GM21360 (cell line): Measurements from ENCODE around the gene CDH13.

ENCODE experiments used
- ATAC-seq: cut with Tn5 transposase; IDR thresholded peaks from one replicate; pipeline ENCODE4 v1.9.1; 2021; ENCODE audit warnings: mild to moderate bottlenecking, moderate library complexity; ENCODE audit not compliant: unreplicated experiment

The CDH13 gene

DNA sequence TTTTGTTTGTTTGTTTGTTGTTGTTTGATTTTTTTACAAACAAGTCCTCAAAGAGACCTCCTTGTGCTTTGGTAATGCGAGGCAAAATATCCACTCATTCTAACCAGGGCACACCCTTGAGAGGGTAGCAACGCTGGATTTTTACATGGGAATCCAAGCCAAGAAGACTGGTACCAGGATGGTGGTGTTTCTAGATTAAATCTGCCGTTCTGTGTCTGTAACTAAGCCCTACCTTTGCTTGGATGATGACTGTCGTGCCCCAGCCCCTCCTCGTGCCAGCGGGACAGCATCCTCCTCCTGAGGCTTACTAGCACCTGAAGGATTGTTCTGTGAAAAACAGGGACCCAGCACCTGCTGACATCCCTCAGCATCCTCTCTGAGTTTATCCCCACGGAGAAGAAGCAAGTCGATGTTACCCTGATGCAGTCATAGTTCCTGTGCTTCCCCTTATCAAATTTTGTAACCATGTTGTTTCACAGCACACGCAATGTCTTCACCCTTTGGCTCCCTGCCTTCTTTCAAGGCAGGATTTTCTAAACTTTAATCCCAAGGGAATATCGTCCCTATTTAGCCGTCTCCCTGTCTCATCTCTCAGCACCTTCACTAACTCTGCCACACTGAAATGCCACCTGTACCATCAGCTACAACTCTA lies 1175.9 kb downstream of the CDH13 start:
- no peak for ATAC-seq

DNA sequence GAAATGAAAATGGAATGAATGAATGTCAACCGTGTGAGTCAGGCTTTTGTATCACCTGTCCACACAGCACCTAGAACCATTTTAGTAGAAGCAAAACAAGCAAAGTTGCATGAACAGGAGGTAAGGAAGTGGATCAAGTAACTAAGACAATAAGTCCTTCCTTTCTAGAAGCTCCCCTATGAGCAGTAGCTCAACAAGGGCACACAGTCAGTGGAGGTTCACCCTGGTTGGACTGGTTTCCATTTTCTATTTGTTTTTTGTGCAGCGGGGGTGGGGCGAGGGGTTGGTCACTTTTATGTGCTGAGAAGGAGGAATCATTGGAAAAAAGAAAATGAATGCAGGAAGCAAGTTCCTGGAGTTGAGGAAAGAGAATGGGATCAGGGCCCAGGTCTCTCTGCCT lies 1177.0 kb downstream of the CDH13 start:
- ATAC-seq = no peak

DNA sequence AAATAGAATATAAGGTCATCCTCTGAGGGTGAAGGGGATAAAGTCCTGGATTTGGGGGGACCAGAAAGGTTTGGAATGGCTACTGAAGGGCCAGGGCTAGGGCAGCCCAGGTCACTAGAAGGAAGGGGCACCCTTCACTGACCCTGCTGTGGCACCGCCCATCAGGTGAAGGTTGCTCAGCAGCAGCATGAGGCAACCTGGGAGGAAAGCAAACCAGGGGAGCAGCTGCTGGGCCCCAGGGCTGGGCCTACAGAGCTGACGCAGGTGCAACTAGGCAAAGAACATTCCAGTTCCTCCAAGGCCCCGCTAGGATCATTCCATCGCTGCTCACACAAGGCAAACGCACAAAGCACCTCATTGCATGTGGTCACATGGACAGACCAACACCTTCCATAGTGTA lies 1177.6 kb downstream of the CDH13 start:
- no peak for ATAC-seq

DNA sequence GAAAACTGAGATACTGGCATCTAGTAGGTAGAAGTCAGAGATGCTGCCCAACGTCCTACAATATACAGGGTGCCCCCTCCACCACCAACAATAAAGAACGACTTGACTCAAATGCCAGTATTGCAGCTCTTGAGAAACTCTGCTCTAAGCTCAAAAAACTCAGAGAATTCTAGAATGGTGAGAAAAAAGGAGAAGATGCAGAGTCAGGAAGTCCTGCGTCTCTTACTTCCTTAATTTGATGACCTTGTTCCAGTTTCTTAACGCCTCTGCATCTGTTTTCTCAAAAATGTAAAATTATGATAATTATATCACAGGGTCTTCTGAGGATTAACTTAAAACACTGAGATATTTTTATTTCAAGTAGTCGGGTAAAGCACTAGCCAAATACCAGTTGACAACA lies 1179.3 kb downstream of the CDH13 start:
- ATAC-seq = no peak

DNA sequence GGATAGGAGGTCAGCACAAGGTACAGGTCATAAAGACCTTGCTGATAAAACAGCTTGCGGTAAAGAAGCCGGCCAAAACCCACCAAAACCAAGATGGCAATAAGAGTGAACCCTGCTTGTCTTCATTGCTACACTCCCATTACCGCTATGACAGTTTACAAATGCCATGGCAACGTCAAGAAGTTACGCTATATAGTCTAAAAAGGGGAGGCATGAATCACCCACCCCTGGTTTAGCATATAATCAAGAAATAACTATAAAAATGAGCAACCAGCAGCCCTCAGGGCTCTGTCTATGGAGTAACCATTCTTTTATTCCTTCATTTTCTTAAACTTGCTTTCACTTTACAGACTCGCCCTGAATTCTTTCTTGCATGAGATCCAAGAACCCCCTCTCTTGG lies 1180.0 kb downstream of the CDH13 start:
- no peak for ATAC-seq

DNA sequence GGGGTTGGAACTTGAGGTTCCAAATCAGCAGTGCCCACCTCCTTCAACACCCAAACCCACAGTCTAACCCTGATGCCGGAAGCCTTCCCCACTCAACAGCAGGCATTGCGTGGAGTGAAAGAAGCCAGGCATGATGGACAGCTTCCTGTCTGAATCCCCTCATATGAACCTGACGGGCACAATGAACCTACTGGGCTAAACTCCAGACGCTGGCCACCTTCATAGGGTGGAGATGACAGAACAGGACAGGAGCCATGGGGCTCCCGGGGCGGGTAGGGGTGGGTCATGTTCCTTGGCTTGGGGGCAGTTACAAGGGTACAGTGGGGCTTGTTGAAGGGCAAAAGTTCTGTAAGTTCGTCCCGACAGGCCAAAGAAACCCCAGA lies 1180.5 kb downstream of the CDH13 start:
- peak; percentile 4 for ATAC-seq

DNA sequence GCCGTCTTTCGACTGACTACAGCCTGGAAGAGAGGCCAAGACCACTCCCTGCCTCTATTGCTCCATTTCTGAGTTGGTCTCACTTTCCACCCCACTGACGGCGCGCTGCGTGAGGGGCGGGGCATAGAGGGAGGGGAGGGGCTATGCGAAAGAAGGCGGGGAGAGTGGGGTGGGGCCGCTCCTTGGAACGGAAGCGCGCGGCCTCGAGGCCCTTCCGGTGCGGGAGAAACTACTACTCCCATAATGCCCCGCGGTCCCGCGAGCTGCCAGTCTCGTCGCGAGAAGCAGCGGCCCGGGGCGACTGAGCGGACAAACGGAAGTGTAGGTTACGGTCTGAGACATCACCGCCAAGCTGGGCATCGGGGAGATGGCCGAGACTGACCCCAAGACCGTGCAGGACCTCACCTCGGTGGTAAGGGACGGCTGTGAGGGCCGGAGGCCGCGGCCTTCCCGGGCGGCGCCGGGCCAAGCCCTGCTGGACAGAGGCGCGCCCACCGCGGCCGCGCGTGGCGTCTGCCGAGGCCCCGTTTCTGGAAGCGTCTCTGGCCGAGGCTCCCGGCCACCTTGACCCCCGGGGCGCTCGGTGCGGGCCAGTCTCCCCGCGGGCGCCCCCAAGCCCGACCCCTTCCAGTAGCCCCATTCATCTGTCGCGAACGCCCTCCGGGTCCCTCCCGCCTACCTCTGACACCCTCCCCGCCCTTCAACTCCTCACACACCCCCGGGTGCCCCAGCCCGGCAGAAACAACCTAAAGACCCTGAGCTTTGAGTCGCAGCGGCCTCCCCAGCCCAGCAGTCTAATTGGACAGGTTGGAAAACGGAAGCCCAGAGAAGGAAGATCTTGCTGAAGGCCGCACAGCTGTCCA lies 1181.2 kb downstream of the CDH13 start, which contains the start of gene HSBP1:
TSS of gene HSBP1 (plus strand) at position 269 of the 863 bp plus-strand sequence. CDS start at position 368, 99 bp downstream.
- ATAC-seq = peak; percentile 95

DNA sequence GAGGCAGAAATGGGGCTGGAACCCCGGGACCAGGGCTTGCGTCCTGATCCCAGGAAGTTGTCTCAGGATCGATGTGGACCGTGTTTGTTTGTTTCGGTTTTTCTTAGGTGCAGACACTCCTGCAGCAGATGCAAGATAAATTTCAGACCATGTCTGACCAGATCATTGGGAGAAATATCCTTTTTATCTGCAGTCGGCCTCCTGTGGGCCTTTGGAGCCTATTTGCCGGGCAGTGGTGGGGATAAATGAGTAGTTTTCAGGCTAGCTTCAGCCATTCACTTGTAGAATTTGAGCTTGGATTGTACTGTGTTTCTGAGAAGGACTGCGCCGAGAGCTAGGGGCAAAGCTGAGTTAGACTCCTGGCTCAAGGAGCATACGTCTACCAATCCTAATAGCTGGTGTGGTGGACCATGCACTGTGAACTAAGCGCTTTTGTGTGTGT lies 1181.8 kb downstream of the CDH13 start:
- ATAC-seq = no peak

DNA sequence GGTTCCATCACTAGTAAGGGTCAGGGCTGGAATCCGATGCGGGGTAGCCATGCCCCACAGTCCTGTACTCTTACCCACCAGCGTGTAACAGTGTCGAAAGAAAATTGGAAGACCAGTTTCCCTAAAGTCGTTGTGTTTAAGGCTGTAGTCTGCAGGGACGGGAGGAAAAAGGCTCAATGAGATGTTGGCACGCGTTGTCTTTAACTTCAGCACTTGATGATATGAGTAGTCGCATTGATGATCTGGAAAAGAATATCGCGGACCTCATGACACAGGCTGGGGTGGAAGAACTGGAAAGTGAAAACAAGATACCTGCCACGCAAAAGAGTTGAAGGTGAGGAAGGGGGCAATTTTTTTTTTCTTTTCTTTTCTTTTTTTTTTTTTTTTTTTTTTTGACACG lies 1182.3 kb downstream of the CDH13 start:
- no peak for ATAC-seq

DNA sequence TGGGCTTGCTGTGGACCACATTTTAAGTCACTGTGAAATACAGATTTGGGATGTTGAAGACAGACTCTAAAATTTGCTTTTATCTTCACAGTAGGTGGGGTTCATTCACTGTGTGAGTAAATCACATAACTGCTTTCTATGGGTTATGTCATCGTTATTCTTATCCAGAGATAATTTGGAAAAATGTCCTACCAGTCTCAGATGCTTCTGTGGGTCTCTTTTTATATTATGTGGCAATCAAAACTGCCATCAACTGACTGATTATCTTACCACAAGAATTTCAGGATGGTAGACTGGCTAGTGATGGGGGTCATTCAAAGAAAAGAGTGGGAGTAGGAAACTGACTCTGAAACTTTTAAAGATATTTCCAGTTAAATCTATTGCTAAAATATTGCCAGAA lies 1184.1 kb downstream of the CDH13 start:
- ATAC-seq = no peak

DNA sequence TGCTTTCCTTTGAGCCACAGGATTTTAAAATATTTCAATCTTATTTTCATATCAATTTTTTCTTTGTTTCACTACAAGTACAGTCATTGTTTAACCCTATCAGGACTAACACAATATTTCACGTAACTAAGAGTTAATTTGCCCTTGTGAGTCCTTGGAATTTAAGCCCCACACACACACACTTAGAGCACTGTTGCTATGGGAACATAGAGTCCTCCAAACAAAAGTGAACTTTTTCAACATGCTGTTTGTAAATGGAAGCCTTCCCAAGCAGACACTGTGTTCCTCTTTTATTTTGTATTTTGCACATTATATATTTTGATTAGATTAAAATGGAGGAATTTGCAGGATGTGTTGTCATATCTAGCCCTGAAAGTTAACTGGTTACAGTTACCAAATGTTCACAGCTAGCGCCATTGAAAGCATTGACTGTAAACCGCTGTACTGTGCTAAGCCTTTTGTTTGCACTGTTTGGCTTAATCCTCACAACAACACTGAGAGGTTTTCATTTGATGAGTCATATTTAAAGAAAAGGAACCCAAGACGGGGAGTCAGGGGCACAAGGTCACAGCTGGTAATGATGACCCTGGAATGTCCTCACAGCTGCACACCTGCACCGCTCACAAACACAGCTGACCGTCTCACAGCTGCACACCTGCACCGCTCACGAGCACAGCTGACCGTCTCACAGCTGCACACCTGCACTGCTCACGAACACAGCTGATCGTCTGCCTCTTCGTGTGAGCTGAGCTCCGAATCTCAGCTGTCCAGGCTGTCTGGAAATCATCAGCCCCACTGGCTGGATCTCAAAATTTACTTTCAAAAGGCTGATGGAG lies 1187.3 kb downstream of the CDH13 start:
- no peak for ATAC-seq

DNA sequence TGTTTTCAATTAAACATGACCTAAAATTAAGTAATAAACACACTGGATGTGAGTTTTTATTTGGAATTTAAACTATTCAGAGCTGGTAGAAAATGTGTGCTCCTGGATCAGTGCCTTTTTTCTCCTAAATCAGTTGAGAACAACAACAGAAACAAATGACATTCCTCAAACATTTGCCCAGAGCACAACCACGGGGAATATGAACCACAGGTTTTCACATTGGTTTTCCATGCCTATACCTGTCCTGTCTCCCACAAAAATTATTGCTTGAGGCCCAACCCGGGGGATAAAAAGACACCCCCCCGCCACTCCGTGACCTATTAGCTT lies 1187.9 kb downstream of the CDH13 start:
- no peak for ATAC-seq

DNA sequence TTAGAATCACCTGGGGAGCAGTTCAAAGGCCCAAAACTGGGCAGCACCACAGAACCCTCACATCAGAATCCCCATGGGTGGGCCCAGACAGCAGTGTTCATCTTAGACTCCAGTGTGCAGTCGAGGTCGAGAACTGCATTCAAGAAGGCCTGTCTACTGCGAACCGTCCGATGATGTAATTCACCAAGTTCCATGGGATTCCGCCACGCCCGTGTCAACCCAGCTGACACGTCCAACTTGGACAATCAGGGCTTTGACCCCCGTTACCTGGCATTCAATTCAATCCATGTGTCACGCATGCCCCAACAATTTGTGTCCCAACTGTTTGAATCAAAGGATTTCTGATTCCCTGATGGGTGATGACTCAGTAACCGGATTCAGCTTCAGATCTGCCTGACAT lies 1190.3 kb downstream of the CDH13 start:
- no peak for ATAC-seq

DNA sequence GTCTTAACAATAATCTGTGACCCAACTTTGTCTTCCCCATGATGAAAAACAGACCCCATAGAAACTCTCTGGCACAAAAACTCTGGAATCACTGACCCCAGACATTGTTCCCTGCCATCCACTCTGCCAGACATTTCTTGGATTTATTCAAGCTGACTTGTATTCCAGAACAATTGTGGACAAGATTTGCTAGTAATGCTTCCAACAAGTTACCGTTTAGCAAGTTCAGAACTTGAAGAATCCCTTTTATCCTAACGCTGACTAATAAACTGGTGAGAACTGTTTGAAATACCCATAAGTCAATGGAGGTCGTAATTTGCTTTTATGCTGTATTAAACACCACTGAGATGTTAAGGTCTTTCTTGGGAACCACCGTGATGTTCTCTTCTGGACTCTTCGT lies 1191.5 kb downstream of the CDH13 start:
- no peak for ATAC-seq

DNA sequence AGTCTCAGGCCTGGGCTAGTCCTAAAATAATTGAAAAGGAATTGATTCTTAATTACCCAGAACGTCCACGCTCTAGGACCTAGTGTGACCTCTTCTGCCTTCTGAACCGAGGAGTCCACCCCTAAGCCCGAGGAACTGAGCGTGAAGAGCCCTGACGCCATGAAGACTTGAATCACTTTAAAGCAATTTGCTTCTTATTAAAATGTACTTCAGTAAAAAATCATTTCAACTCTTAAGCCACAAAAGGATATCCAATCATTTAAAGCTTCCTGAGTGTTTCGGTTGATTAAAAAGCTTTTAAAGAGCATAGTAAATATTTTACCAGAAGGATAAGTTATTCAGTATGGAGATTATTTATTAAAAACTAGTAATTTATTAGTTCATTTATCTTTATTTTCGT lies 1192.6 kb downstream of the CDH13 start:
- ATAC-seq = no peak

DNA sequence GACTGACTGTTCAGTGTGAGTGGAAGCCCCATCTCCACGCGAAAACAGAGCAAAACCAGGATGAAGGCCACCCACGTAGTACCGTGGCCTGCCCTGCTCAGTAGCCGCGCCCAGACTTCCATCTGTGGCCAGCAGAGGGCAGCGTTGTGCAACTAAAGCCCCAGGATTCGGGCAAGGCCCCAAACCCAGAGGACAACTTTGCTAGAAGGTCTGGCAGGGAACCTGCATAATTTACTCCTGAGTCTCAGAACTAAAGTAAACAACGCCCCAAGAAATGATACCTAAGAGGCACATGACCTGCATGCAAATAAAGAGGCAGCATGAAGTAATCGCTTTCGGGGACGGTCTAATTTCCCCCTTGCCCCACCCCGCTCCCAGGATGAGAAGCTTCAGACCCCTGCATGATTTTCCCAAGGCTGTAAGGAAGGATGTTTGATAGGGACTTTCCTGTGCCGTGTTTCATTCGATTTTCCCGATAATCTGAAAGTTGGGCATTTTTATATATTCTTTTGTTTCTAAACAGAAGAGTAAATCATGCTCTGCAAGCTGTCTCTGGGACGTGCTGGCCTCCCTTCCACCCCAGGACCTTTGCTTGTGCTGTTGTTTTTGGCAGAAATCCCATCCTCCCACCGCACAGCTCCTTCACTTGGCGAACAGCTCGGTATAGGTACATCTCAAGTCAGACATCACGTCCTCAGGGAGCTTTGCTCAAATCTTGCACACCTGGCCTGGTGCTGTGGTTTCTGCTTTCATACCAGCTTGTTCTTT lies 1199.6 kb downstream of the CDH13 start:
- ATAC-seq = peak; percentile 77

DNA sequence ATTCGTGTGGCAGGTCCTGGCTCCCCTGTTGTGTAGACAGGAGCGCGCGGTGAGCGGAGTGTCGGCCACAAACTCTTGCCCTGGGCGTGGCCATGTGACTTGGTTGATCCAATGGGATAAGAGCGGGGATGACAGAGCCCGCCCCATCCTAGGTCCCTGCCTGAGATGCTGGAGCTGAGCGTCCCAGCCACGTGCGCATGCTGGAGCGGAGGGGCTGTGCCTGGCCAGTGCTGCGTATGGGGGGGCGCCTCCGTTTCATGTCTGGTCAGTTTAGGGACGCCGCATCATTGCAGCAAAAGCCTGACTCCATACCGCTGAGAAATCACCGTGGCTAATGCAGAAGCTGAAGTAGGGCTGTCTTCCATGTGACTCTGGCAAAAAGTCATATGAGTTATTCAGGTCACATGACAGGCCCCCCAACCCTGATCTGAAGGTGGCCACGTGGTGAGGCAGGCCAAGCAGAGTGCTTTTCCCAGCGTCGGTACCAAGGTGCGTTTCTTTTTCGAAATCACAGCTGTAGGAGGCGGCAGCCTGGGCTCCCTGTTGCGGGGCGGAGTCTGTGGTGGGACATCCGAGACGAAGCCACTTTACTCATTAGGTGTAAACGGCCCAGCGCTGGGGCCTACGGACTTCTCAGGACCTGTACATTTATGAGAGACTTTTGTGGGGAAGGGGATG lies 1203.5 kb downstream of the CDH13 start:
- no peak for ATAC-seq

DNA sequence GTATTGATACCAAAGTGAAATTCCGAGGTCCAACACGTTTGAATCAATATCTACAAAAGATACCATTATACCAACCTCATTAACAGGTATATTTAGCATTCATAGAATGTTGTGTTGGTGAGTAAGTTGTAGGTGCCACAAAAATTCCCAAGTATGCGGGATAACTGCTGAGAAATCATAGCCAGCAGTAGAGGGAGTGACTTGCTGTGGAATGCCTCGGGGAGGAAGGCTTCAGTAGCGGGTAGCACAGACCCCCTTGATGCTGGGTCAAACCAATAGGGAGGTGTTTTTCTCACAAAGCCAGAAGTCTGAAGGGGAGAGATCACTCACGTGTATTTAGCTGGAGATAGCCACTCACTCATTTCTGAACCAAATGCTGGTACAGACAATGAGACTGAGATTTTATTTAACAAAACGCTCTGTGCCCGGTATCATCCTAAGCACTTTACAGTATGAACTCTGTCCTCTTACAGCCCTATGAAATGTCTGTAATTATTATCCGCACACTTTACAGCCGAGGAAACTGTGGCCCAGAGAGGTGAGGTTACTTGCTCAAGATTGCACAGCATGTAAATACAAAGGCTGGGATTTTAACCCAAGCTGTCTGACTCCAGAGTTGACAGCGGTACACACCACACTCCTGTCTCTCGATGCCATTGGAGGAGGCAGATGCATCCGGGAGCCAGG lies 1204.1 kb downstream of the CDH13 start:
- ATAC-seq = no peak

DNA sequence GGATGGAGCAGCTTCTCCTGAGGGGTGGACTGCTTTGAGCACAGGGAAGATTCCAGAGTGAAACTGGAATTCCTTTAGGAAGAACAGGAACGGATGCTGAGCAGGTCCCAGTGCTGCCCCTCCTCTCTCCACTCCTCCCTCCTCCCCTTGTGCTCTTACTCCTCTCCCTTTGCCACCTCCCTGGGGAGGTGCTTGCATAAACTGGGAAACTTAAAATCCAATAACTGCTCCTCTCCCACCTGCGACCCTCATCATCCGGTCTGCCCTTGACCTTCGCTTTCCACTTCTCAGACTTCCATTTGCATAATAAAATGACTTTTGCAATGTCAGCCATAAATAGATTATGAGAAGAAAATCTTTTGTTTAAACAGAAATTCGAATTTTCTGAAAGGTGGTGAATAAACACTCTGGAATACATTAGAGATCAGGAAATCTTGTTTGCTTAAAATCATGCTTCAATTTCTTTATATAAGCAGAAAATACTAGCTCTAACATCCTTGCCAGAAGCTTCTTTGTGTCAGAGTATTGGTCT lies 1204.8 kb downstream of the CDH13 start:
- no peak for ATAC-seq
